Choroid plexus epithelial cell (primary cell): ENCODE measurements around the gene TAS2R40.

ENCODE experiments used
- DNase-seq: peaks from one replicate; pipeline ENCODE4 v3.0.0-alpha.2; 2010; ENCODE audit warnings: low read depth
- H3K4me3 ChIP-seq: 2 replicates; pipeline ENCODE4 v1.5.1; 2011; ENCODE audit warnings: low read depth, mild to moderate bottlenecking, control low read depth, low read length, moderate library complexity
- TF ChIP-seq, protein P1 (sequence below): conservative IDR thresholded peaks from 2 replicates; pipeline ENCODE4 v1.5.1; 2011; ENCODE audit warnings: low read depth, mild to moderate bottlenecking, control low read depth, inconsistent platforms, low read length, moderate library complexity

The TAS2R40 gene

GRCh38 chr7:143247372-143247771 lies 25.5 kb downstream of the TAS2R40 start:
- no peak for DNase-seq
- TF ChIP-seq, protein P1, sequence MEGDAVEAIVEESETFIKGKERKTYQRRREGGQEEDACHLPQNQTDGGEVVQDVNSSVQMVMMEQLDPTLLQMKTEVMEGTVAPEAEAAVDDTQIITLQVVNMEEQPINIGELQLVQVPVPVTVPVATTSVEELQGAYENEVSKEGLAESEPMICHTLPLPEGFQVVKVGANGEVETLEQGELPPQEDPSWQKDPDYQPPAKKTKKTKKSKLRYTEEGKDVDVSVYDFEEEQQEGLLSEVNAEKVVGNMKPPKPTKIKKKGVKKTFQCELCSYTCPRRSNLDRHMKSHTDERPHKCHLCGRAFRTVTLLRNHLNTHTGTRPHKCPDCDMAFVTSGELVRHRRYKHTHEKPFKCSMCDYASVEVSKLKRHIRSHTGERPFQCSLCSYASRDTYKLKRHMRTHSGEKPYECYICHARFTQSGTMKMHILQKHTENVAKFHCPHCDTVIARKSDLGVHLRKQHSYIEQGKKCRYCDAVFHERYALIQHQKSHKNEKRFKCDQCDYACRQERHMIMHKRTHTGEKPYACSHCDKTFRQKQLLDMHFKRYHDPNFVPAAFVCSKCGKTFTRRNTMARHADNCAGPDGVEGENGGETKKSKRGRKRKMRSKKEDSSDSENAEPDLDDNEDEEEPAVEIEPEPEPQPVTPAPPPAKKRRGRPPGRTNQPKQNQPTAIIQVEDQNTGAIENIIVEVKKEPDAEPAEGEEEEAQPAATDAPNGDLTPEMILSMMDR: no peak
- no peak overlapping the region for H3K4me3 ChIP-seq

- DNase-seq: peak; percentile 87
- TF ChIP-seq, protein P1: no peak
- H3K4me3 ChIP-seq: no peak overlapping the region
Observed at GRCh38 chr7:143248761-143249354, 27.0 kb downstream of the TAS2R40 start.

GRCh38 chr7:143250199-143250598 lies 28.4 kb downstream of the TAS2R40 start:
- TF ChIP-seq, protein P1: no peak
- DNase-seq: no peak
- H3K4me3 ChIP-seq: no peak overlapping the region

DNA sequence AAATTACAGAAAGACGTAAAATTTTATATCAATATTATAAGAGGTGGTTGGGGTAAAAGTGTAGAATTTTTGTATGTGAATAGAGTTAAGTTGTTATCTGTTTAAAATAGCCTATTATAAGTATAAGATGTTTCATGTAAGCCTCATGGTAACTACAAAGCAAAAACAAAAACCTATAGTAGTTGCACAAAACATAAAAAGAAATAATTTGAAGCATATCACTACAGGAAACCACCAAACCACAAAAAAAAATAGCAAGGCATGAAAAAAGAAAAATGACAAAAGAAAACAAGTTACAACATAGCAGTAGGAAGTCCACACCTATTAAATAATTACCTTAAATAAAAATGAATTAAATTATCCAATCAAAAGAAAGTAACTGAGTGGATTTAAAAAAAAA lies 29.0 kb downstream of the TAS2R40 start:
- H3K4me3 ChIP-seq: no peak overlapping the region
- peak; percentile 50 for DNase-seq
- TF ChIP-seq, protein P1: no peak

GRCh38 chr7:143252006-143252405 lies 30.2 kb downstream of the TAS2R40 start:
- TF ChIP-seq, protein P1: no peak
- H3K4me3 ChIP-seq: no peak overlapping the region
- DNase-seq: no peak

GRCh38 chr7:143255564-143255963 lies 33.7 kb downstream of the TAS2R40 start:
- H3K4me3 ChIP-seq: no peak overlapping the region
- DNase-seq: peak; percentile 64
- TF ChIP-seq, protein P1: no peak

DNA sequence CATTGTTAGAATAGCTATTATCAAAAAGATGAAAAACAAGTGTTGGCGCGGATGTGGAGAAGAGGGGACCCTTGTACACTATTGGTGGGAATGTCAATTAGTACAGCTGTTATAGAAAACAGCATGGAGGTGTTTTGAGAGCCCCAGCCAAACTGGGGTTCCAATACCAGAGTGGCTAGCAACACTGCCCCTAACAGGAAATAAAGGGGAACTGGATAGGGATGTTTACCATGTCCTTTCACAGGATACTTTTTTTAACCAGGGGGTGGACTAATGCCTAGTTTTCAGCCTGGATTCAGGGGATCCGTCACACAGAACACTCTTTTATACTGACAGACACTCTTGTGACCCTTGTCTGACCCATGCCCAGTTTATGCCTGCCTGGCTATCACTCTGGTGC lies 34.5 kb downstream of the TAS2R40 start:
- H3K4me3 ChIP-seq: no peak overlapping the region
- TF ChIP-seq, protein P1: peak; percentile 36
- no peak for DNase-seq
